ACC112 (cell line): ENCODE measurements around the gene GLTP.

ENCODE experiments used
- H2AFZ ChIP-seq: fragments of 200-600 bp; sonication (generic); one replicate; pipeline ENCODE4 v1.6.0; 2017; ENCODE audit warnings: antibody characterized with exemption, low read length; ENCODE audit not compliant: unreplicated experiment
- H3K27ac ChIP-seq: fragments of 200-600 bp; sonication (generic); 2 replicates; pipeline ENCODE4 v1.5.1; 2014; ENCODE audit warnings: low read depth, mild to moderate bottlenecking, antibody characterized with exemption, low read length, moderate library complexity
- H3K27me3 ChIP-seq: fragments of 200-600 bp; sonication (generic); 2 replicates; pipeline ENCODE4 v1.6.1; 2014; ENCODE audit warnings: mild to moderate bottlenecking, antibody characterized with exemption, low read length, moderate library complexity, mixed read lengths; ENCODE audit not compliant: insufficient read depth
- H3K36me3 ChIP-seq: fragments of 200-600 bp; sonication (generic); 2 replicates; pipeline ENCODE4 v1.6.1; 2016; ENCODE audit warnings: mild to moderate bottlenecking, antibody characterized with exemption, low read length, moderate library complexity, mixed read lengths; ENCODE audit not compliant: insufficient read depth
- H3K4me1 ChIP-seq: fragments of 200-600 bp; sonication (generic); one replicate; pipeline ENCODE4 v1.6.1; 2016; ENCODE audit warnings: low read length, mixed read lengths; ENCODE audit not compliant: insufficient read depth, unreplicated experiment, control insufficient read depth
- H3K4me3 ChIP-seq: fragments of 200-600 bp; sonication (generic); 2 replicates; pipeline ENCODE4 v1.5.1; 2014; ENCODE audit warnings: mild to moderate bottlenecking, low read depth, low read length
- H3K79me2 ChIP-seq: fragments of 200-600 bp; sonication (generic); one replicate; pipeline ENCODE4 v1.6.0; 2016; ENCODE audit warnings: low read length; ENCODE audit not compliant: control insufficient read depth, unreplicated experiment, insufficient read depth

The GLTP gene

GRCh38 chr12:109878247-109878625 is 2.1 kb downstream of the GLTP start:
- Histone ChIP-seq H3K36me3 (no peaks in the 10 kb centered on the region), H2AFZ (no peak overlapping the region), H3K27me3 (no peaks in the 10 kb centered on the region), H3K4me3 (peak overlapping the region; percentile 94), H3K4me1 (peaks cover 33% of the 10 kb centered on the region), H3K79me2 (peaks cover 60% of the 10 kb centered on the region), H3K27ac (no peak overlapping the region)

GRCh38 chr12:109877504-109878246 is 2.7 kb downstream of the GLTP start:
- no peak overlapping the region for H2AFZ ChIP-seq
- peaks cover 33% of the 10 kb centered on the region for H3K4me1 ChIP-seq
- no peak overlapping the region for H3K27ac ChIP-seq
- 0 out of 2 replicates have a peak, but pooled peaks cover 2% of the 10 kb centered on the region for H3K36me3 ChIP-seq
- no peaks in the 10 kb centered on the region for H3K27me3 ChIP-seq
- H3K79me2 ChIP-seq, result peaks cover 62% of the 10 kb centered on the region
- H3K4me3 ChIP-seq, result peak overlapping the region; percentile 22

GRCh38 chr12:109876406-109876805 is 3.9 kb downstream of the GLTP start:
- Histone ChIP-seq H3K4me1 (peaks cover 37% of the 10 kb centered on the region), H3K27me3 (no peaks in the 10 kb centered on the region), H3K79me2 (peaks cover 73% of the 10 kb centered on the region), H3K36me3 (0 out of 2 replicates have a peak, but pooled peaks cover 5% of the 10 kb centered on the region), H3K4me3 (no peak overlapping the region), H3K27ac (no peak overlapping the region), H2AFZ (no peak overlapping the region)

- H3K79me2 ChIP-seq, result peaks cover 76% of the 10 kb centered on the region
- no peak overlapping the region for H3K27ac ChIP-seq
- H3K27me3 ChIP-seq, result no peaks in the 10 kb centered on the region
- H2AFZ ChIP-seq, result no peak overlapping the region
- H3K36me3 ChIP-seq, result 0 out of 2 replicates have a peak, but pooled peaks cover 5% of the 10 kb centered on the region
- H3K4me1 ChIP-seq, result peaks cover 37% of the 10 kb centered on the region
- no peak overlapping the region for H3K4me3 ChIP-seq
Measured at GRCh38 chr12:109875572-109876131, 4.7 kb downstream of the GLTP start.

- 0 out of 2 replicates have a peak, but pooled peaks cover 5% of the 10 kb centered on the region for H3K36me3 ChIP-seq
- H3K4me1 ChIP-seq, result peaks cover 31% of the 10 kb centered on the region
- no peaks in the 10 kb centered on the region for H3K27me3 ChIP-seq
- H3K27ac ChIP-seq, result no peak overlapping the region
- no peak overlapping the region for H2AFZ ChIP-seq
- H3K4me3 ChIP-seq, result no peak overlapping the region
- H3K79me2 ChIP-seq, result peaks cover 65% of the 10 kb centered on the region
Measured at GRCh38 chr12:109873653-109874052, 6.7 kb downstream of the GLTP start.

- H2AFZ ChIP-seq, result no peak overlapping the region
- H3K4me3 ChIP-seq, result no peak overlapping the region
- 0 out of 2 replicates have a peak, but pooled peaks cover 5% of the 10 kb centered on the region for H3K36me3 ChIP-seq
- H3K4me1 ChIP-seq, result peaks cover 19% of the 10 kb centered on the region
- peak overlapping the region; percentile 42 for H3K27ac ChIP-seq
- H3K79me2 ChIP-seq, result peaks cover 56% of the 10 kb centered on the region
- H3K27me3 ChIP-seq, result no peaks in the 10 kb centered on the region
Measured at GRCh38 chr12:109871668-109872314, 8.6 kb downstream of the GLTP start.

GRCh38 chr12:109870648-109871047 is 9.7 kb downstream of the GLTP start:
- 0 out of 2 replicates have a peak, but pooled peaks cover 5% of the 10 kb centered on the region for H3K36me3 ChIP-seq
- H3K79me2 ChIP-seq, result peaks cover 54% of the 10 kb centered on the region
- H3K27ac ChIP-seq, result peak overlapping the region; percentile 42
- H2AFZ ChIP-seq, result no peak overlapping the region
- no peaks in the 10 kb centered on the region for H3K27me3 ChIP-seq
- no peak overlapping the region for H3K4me3 ChIP-seq
- peaks cover 19% of the 10 kb centered on the region for H3K4me1 ChIP-seq

GRCh38 chr12:109868182-109869051 is 11.9 kb downstream of the GLTP start:
- H3K36me3 ChIP-seq, result 0 out of 2 replicates have a peak, but pooled peaks cover 5% of the 10 kb centered on the region
- H3K27ac ChIP-seq, result no peak overlapping the region
- H3K27me3 ChIP-seq, result no peaks in the 10 kb centered on the region
- peaks cover 34% of the 10 kb centered on the region for H3K79me2 ChIP-seq
- H2AFZ ChIP-seq, result no peak overlapping the region
- no peak overlapping the region for H3K4me3 ChIP-seq
- H3K4me1 ChIP-seq, result peaks cover 24% of the 10 kb centered on the region

GRCh38 chr12:109864916-109865315 is 15.4 kb downstream of the GLTP start:
- H3K27ac ChIP-seq, result no peak overlapping the region
- H3K79me2 ChIP-seq, result peaks cover 17% of the 10 kb centered on the region
- no peak overlapping the region for H3K4me3 ChIP-seq
- H3K4me1 ChIP-seq, result peaks cover 5% of the 10 kb centered on the region
- H2AFZ ChIP-seq, result no peak overlapping the region
- no peaks in the 10 kb centered on the region for H3K36me3 ChIP-seq
- no peaks in the 10 kb centered on the region for H3K27me3 ChIP-seq
